Endothelial cell of umbilical vein (primary cell): ENCODE results near the gene GALNT17.

Source experiments
- EZH2 ChIP-seq: IDR thresholded peaks from 2 replicates; pipeline ENCODE4 v1.6.1; 2012; ENCODE audit warnings: borderline replicate concordance, low read depth, mild to moderate bottlenecking, moderate library complexity, low read length, inconsistent platforms; ENCODE audit not compliant: severe bottlenecking
- MYC ChIP-seq: IDR thresholded peaks from one replicate; pipeline ENCODE4 v1.6.1; 2011; ENCODE audit warnings: mild to moderate bottlenecking, low read depth, low read length
- POLR2A ChIP-seq: IDR thresholded peaks from 2 replicates; pipeline ENCODE4 v1.6.1; 2012; ENCODE audit warnings: low read depth, mild to moderate bottlenecking, control low read depth, low read length
- POLR2AphosphoS5 ChIP-seq: IDR thresholded peaks from 2 replicates; pipeline ENCODE4 v1.6.1; 2012; ENCODE audit warnings: low read depth, mild to moderate bottlenecking, control low read depth, low read length, moderate library complexity; ENCODE audit not compliant: insufficient read depth
- TF ChIP-seq, protein P1 (sequence below), 2 donors: IDR thresholded peaks; 1 replicate in 1 of 2; 2 replicates in 1 of 2; pipeline ENCODE4 v1.5.1; 2011; ENCODE audit warnings: low read length in 2 of 2, mild to moderate bottlenecking in 2 of 2, moderate library complexity in 2 of 2, control low read depth in 1 of 2, inconsistent platforms in 1 of 2, low read depth in 1 of 2; ENCODE audit not compliant: insufficient read depth in 1 of 2; ENCODE audit errors: extremely low read depth in 1 of 2

- TF ChIP-seq EZH2 = no peak
- TF ChIP-seq, protein P1, sequence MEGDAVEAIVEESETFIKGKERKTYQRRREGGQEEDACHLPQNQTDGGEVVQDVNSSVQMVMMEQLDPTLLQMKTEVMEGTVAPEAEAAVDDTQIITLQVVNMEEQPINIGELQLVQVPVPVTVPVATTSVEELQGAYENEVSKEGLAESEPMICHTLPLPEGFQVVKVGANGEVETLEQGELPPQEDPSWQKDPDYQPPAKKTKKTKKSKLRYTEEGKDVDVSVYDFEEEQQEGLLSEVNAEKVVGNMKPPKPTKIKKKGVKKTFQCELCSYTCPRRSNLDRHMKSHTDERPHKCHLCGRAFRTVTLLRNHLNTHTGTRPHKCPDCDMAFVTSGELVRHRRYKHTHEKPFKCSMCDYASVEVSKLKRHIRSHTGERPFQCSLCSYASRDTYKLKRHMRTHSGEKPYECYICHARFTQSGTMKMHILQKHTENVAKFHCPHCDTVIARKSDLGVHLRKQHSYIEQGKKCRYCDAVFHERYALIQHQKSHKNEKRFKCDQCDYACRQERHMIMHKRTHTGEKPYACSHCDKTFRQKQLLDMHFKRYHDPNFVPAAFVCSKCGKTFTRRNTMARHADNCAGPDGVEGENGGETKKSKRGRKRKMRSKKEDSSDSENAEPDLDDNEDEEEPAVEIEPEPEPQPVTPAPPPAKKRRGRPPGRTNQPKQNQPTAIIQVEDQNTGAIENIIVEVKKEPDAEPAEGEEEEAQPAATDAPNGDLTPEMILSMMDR (IDR thresholded peaks at IDR 0.05; ENCODE audit: extremely low read depth in 1 of 2, insufficient read depth in 1 of 2, low read depth in 1 of 2, low read length in 2 of 2) = no peak
- TF ChIP-seq POLR2AphosphoS5 = no peak
- no peak for TF ChIP-seq POLR2A
- TF ChIP-seq MYC = no peak
These were observed 536.6 kb downstream of the GALNT17 start for GRCh38 chr7:71668572-71668971.
